NCI-H526 (cell line): ENCODE data around the gene NGFR.
"Not testable (repeated sequence)": the region's sequence is repeated elsewhere in the genome, so short reads cannot be mapped to it uniquely, and the experiment has no call there.

Experiments
- DNase-seq, 2 experiments: peaks; one replicate each; lab custom pipeline; 2025; lab: John Stamatoyannopoulos, UW

NGFR gene

DNA sequence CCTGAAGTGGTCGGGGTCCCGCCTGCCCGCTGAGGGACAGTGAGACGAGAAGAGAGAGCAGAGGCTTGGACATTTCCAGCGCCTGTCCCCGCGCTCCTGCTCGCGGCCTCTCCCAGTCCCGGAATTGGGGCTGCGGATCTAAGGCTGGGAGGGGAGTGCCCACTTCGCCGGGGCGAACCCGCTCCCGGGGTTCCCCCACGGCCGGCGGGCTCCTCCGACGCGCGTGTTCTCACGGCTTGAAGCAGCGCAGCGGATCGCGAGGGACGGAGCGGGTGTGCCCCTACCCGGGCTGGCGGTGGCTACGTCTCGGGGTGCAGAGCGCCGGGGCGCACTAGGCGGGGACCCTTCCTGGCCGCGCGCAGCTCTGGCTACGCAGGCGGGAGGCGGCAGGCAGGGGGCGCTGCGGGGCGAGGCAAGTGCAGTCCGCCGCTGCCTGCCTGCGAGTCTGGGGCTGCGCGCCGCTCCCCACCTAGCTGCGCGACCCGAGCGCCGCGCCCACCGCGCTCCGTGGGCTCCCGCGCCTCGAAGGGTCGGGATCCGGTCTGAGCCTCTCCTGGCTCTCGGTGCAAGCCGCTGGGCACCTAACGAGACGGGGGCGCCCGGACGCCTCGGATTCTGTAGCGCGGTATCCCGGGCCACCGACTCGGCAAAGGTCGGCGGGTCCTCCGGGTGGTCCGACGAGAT lies 1.2 kb downstream of the NGFR start:
- DNase-seq: peak in 1 of 2 experiments; percentile 86

DNA sequence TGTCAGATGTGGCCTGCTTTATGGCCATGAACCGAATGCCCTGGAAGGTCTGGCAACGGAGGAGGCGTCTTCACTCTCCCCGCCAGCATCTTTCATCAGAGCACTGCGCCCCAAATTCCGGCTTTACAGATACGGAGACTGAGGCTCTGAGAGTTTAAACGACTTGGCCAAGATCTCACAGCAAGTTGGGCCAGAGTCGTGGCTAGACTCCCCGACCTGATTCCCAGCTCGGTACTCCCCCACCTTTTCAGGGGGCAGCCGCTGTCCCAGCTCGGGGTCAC lies 1.7 kb downstream of the NGFR start:
- no peak for DNase-seq

DNA sequence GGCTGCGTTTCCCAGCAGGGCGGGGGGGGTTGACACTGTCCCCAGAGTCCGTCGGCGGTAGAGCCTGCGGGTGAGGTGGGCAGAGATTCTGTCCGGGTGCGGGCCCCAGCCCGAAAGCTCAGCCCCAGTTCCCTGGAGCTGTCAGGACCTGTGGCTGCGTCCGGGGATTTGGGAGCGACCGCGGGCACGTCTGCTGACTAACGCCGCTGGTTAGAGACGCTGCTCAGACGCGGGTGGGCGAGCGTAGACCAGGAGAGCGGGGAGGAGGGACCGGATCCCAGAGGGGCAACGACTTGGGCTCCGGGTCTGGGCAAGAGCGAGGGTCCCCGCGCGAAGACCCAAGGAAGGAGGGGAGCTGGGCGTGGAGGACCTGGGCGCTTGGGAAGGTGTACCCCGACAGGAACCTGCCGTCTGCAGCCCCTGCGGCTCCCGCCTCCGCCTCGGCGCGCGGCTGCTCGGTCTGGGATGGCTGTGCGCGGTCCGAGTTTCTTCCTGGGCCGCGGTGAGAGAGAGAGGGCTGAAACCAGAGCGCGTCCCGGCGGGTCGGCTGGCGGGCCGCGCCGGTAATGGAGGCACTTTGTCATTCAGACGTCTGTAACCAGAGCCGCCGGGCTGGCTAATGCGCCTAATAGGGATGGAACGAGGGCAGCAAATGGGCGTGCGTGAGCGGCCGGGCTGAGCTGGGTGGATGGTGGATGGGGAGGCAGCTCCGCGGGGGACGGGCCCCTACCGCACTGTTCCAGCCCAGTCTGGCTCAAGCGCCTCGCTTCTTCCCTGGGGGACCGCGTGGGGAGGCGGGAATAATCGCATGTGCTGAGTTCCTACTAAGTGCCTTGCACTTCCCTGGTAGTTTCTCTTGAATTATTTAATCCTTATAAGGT lies 2.3 kb downstream of the NGFR start:
- peak in 1 of 2 experiments; percentile 72 for DNase-seq

GRCh38 chr17:49498029-49498615 lies 3.0 kb downstream of the NGFR start:
- DNase-seq: peak; percentile 9 to 53

DNA sequence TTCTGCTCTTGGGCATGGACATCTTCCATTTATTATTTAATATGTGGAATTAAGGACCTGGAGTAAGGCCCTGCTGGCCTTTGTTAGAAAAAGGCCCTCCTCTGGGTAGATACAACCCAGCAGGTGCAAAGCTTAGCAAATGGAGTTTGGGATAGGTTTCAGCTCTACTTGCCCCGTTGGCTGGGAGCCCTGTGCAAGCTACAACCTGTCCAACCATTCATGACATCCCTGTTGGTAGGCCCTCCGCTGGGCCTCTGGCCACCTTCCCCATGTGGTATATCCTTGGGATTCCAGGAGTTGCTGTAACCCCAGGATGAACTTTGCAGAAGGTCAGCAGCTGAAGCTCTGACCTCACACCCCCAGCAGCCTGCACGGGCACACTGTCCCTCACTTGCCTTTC lies 6.4 kb downstream of the NGFR start:
- no peak for DNase-seq

DNA sequence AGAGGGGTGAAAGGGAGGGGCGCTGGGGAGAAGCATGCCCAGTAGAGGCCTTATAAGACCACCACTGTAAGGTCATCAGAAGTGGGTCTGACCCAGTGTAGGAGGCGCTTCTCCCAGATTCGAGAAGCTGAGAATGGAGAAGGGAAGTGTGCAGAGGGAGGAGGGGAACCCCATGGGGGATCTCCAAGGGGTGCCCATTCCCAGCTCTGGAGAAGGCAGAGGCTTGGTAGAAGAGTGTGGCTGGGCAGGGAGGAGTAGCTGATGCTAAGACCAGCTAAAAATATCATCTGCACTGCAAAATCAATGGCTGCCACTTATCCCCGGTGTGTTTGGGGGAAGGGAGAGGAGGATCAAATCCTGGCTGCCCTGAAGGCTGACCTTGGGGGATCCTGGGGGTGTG lies 7.2 kb downstream of the NGFR start:
- no peak for DNase-seq

DNA sequence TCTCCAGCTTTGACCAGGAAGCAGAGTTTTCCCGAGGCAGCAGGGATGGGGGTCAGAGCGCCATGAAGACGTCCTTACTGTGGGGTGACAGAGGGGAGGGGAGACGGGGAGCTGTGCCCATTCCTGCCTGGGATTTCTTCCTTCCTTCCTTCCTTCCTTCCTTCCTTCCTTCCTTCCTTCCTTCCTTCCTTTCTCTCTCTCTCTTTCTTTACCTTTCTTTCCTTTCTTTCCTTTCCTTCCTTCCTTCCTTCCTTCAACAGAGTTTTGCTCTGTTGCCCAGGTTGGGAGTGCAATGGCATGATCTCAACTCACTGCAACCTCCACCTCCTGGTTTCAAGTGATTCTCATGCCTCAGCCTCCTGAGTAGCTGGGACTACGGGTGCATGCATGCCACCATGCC lies 7.6 kb downstream of the NGFR start:
- DNase-seq: not testable (repeated sequence)

DNA sequence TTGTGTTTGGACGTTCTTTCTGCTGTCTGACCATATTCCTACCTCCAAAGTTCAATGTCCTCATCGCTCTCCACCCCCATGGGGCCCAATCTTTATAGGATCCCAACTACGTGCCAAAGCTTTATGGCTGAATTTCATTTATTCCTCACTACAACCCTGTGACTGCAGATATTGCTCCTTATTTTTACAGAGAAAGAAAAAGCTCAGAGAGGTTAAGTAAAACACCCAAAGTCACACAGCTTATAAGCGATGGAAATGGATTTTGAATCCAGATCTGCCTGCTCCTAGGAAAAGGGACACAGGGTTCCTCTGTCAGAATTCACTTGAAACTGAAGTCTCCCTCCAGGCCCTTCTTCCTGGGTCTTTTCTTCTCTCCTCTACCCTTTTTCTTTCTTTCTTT lies 9.3 kb downstream of the NGFR start:
- DNase-seq: no peak

- DNase-seq: no peak
These were observed 10.8 kb downstream of the NGFR start for GRCh38 chr17:49505854-49506253.

- DNase-seq: no peak
These were observed 11.2 kb downstream of the NGFR start for GRCh38 chr17:49506282-49506681.

DNA sequence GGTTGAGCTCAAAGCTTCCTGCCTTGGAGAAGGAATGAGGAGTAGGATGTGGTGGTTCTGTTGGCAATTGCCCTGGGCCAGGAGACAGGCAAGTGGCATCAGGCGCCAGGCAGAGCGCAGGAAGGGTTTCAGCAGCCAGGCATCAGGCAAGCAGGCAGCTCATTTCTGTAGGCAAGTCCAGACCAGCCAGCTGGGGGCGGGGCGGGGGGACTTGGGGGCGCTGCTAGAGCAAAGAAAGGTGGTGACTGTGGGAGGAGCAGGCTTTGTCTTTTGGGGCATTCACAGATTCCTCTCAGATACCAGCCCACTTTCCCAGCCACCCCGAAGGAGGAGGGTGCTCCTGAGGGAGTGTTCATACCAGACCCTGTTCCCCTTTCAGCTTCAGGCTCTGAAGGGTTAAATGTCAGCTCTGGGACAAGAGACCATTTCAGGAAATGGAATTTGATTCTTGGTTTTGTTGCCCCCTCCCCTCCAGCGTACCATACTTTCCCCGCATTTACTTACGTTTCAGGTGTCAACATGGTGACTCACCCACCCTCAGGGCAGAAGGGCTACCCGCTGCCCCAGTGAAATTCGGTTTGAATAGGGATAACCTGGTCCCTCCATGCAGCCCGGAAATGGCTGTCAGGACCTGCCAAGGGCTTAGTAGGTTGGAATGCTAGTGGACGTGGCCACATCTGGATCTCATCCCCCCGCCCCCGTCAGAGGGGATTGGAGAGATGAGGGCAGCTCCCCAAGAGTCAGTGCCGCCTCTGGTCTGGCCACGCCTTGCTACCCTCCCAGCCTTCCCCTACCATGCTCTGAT lies 13.2 kb downstream of the NGFR start:
- DNase-seq: peak in 1 of 2 experiments; percentile 27

GRCh38 chr17:49508866-49509587 lies 13.9 kb downstream of the NGFR start:
- DNase-seq: no peak

GRCh38 chr17:49509588-49509917 lies 14.5 kb downstream of the NGFR start:
- no peak for DNase-seq

GRCh38 chr17:49510059-49510719 lies 15.1 kb downstream of the NGFR start:
- DNase-seq: no peak

- no peak for DNase-seq
These were observed 15.6 kb downstream of the NGFR start for GRCh38 chr17:49510720-49511110.

- no peak for DNase-seq
These were observed 16.7 kb downstream of the NGFR start for GRCh38 chr17:49511810-49512209.

DNA sequence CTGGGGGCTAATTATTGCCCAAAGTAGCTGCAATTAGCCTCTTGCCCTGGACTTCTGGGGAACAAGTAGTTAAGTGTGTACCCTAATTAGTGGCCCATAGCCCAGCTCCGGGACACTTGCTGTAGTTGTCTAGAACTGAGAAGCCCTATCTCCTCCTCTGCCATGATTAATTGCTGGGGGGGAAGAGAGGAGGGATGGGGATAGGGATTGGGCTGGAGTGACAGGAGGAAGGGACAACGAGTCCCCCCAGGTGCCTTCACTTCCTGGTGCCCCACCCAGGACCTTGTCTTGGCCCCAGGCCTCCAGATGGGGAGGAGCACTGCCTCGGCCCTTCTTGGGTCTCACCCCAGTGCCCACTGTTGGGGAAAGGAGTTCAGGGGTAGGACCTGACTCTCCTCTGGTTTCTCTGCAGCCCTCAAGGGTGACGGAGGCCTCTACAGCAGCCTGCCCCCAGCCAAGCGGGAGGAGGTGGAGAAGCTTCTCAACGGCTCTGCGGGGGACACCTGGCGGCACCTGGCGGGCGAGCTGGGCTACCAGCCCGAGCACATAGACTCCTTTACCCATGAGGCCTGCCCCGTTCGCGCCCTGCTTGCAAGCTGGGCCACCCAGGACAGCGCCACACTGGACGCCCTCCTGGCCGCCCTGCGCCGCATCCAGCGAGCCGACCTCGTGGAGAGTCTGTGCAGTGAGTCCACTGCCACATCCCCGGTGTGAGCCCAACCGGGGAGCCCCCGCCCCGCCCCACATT lies 17.4 kb downstream of the NGFR start:
- DNase-seq: peak in 1 of 2 experiments; percentile 26

GRCh38 chr17:49513044-49513395 lies 17.9 kb downstream of the NGFR start:
- DNase-seq: no peak

DNA sequence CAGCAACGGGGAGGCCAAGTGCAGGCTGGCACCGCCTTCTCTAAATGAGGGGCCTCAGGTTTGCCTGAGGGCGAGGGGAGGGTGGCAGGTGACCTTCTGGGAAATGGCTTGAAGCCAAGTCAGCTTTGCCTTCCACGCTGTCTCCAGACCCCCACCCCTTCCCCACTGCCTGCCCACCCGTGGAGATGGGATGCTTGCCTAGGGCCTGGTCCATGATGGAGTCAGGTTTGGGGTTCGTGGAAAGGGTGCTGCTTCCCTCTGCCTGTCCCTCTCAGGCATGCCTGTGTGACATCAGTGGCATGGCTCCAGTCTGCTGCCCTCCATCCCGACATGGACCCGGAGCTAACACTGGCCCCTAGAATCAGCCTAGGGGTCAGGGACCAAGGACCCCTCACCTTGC lies 18.5 kb downstream of the NGFR start:
- no peak for DNase-seq

DNA sequence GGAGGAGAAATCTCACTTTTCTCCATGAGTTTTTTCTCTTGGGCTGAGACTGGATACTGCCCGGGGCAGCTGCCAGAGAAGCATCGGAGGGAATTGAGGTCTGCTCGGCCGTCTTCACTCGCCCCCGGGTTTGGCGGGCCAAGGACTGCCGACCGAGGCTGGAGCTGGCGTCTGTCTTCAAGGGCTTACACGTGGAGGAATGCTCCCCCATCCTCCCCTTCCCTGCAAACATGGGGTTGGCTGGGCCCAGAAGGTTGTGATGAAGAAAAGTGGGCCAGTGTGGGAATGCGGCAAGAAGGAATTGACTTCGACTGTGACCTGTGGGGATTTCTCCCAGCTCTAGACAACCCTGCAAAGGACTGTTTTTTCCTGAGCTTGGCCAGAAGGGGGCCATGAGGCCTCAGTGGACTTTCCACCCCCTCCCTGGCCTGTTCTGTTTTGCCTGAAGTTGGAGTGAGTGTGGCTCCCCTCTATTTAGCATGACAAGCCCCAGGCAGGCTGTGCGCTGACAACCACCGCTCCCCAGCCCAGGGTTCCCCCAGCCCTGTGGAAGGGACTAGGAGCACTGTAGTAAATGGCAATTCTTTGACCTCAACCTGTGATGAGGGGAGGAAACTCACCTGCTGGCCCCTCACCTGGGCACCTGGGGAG lies 19.1 kb downstream of the NGFR start:
- no peak for DNase-seq
